Sciatic nerve (tissue), 1 donor: ENCODE data around the gene ABHD10. TPM values are rescaled to one million over a fixed set of nuclear protein-coding genes. Genes with fewer than 3 reads are reported as not detected.

Source experiments
- total RNA-seq: library from RNA; stranded (reverse); fragmentation: NEBNext Ultra II Directional; extraction: Animal tissue kit (Norgen Biotek cat#: 25700); gene quantifications from one replicate; pipeline ENCODE4 v1.2.1, GENCODE V29; 2021
- donor health status: DM: no; HTN: no; CAD: no.

Gene ABHD10
- total RNA-seq, 1 donor from 2014 or later: 27.3 TPM

Other genes with a start within 250 kb of the ABHD10 start
- gene PHLDB2, start 119.8 kb upstream of the ABHD10 start, total RNA-seq: 150 TPM
- 0.62 TPM for gene TAGLN3, start 19.9 kb downstream of the ABHD10 start, total RNA-seq
- not detected for gene TMPRSS7, start 55.7 kb downstream of the ABHD10 start, total RNA-seq
- gene C3orf52, start 107.4 kb downstream of the ABHD10 start, total RNA-seq: 9.1 TPM
- gene GCSAM, start 154.2 kb downstream of the ABHD10 start, total RNA-seq: 0.22 TPM